ENCODE measurements around the gene GMEB2.

The GMEB2 gene

GRCh38 chr20:63542696-63543095 is 84.2 kb downstream of the GMEB2 start:
- no peak for DNase-seq

- DNase-seq: no peak
Measured at GRCh38 chr20:63542031-63542559, 84.8 kb downstream of the GMEB2 start.

- no peak for DNase-seq
Measured at GRCh38 chr20:63541371-63541770, 85.5 kb downstream of the GMEB2 start.

- DNase-seq: no peak
Measured at GRCh38 chr20:63540417-63541186, 86.3 kb downstream of the GMEB2 start.

- no peak for DNase-seq
Measured at GRCh38 chr20:63539441-63540370, 87.2 kb downstream of the GMEB2 start.

- no peak for DNase-seq
Measured at GRCh38 chr20:63539092-63539430, 87.8 kb downstream of the GMEB2 start.

GRCh38 chr20:63538204-63539091 is 88.5 kb downstream of the GMEB2 start:
- DNase-seq: no peak

Data from activated T-cell treated with anti-CD3 and anti-CD28 coated beads for 4 hours (primary cell).